Measurements from ENCODE around the gene TFF3.

Gene TFF3

GRCh38 chr21:42264245-42265195 is 50.7 kb downstream of the TFF3 start:
- no peak for DNase-seq

GRCh38 chr21:42263591-42264131 is 51.5 kb downstream of the TFF3 start:
- DNase-seq, result no peak

GRCh38 chr21:42262831-42263231 is 52.4 kb downstream of the TFF3 start:
- DNase-seq, result no peak

- DNase-seq, result no peak
Observed at GRCh38 chr21:42261829-42262200, 53.4 kb downstream of the TFF3 start.

Data from stimulated activated CD8-positive, alpha-beta memory T cell treated with anti-CD3 and anti-CD28 coated beads, Interleukin-4, amount 100 ng/mL, for 48 hours (primary cell).